ENCODE measurements around the gene CAMKMT. TPM values are rescaled to one million over a fixed set of nuclear protein-coding genes. Genes with fewer than 3 reads are reported as not detected.

The CAMKMT gene
- total and polyA plus RNA-seq, 2 experiments from 2014 or later = 26.5 to 29.5 TPM

DNA sequence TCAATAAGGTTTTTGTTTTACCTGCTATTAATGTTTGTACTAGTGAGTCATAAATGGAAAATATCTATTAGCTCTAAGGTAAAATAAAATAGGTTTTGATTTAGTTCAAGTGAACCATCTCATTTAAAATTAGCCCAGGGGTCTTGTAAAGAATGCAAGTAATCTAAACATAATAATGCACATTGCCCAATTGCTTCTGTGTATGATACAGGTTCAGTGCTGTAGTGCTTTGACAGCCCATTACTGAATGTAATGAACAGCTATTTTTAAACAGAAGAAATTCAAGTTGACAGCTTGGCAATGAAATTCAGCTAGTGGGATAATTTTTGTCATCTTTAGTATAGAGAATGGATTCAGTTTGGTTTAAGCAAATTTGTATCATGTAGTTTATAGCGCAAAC is 91.5 kb downstream of the CAMKMT start:
- Histone ChIP-seq H3K36me3 (ENCODE audit: insufficient read depth) (no peaks in the 10 kb centered on the region), H3K9me2 (ENCODE audit: insufficient read depth) (no peaks in the 10 kb centered on the region), H4K20me1 (replicated peaks; ENCODE audit: insufficient read depth) (no peaks in the 10 kb centered on the region), H2AFZ (no peak overlapping the region), H3K4me2 (no peak overlapping the region), H3K4me3 (no peak overlapping the region), H3K4me1 (ENCODE audit: insufficient read depth) (peaks cover 16% of the 10 kb centered on the region), H3K79me2 (replicated peaks; ENCODE audit: insufficient read depth) (no peaks in the 10 kb centered on the region), H3K27ac (ENCODE audit: low read depth) (no peak overlapping the region), H3F3A (replicated peaks; ENCODE audit: low read depth) (no peaks in the 10 kb centered on the region), H3K27me3 (ENCODE audit: insufficient read depth) (no peaks in the 10 kb centered on the region)
- no peaks in the 10 kb centered on the region for H3K27me3 Mint-ChIP-seq (ENCODE audit: insufficient read depth, low read depth, poor library complexity)
- TF ChIP-seq JUNB (IDR thresholded peaks at IDR 0.05; ENCODE audit: unreplicated experiment) (no peak), POLR2AphosphoS5 (IDR thresholded peaks at IDR 0.05; ENCODE audit: low read depth) (no peak)
- H3K36me3 Mint-ChIP-seq (ENCODE audit: low read depth) = no peaks in the 10 kb centered on the region; the same call in 2 of the 3 replicates
- H3K4me1 Mint-ChIP-seq = peaks cover 38% of the 10 kb centered on the region
- DNase-seq (ENCODE audit: low spot score) (no peak), ATAC-seq (no peak)
- no peak overlapping the region for H3K27ac Mint-ChIP-seq
- no peaks in the 10 kb centered on the region for H3K9me3 Mint-ChIP-seq
- no peak overlapping the region for H3K4me3 Mint-ChIP-seq

DNA sequence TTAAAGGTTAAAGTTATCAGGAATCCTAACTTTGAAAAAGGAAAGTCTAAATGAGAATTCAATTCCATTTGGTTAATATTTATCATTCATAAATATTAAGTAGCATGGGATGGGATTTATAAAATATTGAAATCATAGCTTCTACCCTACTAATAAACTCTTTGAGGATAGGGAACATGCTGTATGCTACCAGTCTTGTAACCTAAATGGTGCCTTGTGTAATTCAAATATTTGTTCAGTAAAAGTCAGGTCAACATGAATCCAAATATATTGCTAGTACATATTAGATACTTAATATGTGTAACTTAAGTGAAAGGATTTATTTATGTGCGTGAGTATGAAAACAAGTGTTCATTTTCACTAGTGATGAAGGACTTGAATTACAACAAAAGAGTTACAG is 94.1 kb downstream of the CAMKMT start:
- no peaks in the 10 kb centered on the region for H3K79me2 ChIP-seq (replicated peaks; ENCODE audit: insufficient read depth)
- no peak overlapping the region for H3K27ac ChIP-seq (ENCODE audit: low read depth)
- H2AFZ ChIP-seq = no peak overlapping the region
- no peak overlapping the region for H3K4me3 Mint-ChIP-seq
- H3K4me3 ChIP-seq = no peak overlapping the region
- ATAC-seq (no peak), DNase-seq (ENCODE audit: low spot score) (no peak)
- no peak overlapping the region for H3K4me2 ChIP-seq
- no peaks in the 10 kb centered on the region for H3K27me3 Mint-ChIP-seq (ENCODE audit: insufficient read depth, low read depth, poor library complexity)
- no peak overlapping the region for H3K27ac Mint-ChIP-seq
- no peaks in the 10 kb centered on the region; the same call in 1 of the 3 replicates for H3K36me3 Mint-ChIP-seq (ENCODE audit: low read depth)
- H3K27me3 ChIP-seq (ENCODE audit: insufficient read depth) = no peaks in the 10 kb centered on the region
- no peaks in the 10 kb centered on the region for H3K36me3 ChIP-seq (ENCODE audit: insufficient read depth)
- peaks cover 23% of the 10 kb centered on the region for H3K4me1 ChIP-seq (ENCODE audit: insufficient read depth)
- no peaks in the 10 kb centered on the region for H4K20me1 ChIP-seq (replicated peaks; ENCODE audit: insufficient read depth)
- no peak for TF ChIP-seq JUNB (IDR thresholded peaks at IDR 0.05; ENCODE audit: unreplicated experiment)
- TF ChIP-seq CTCF (conservative IDR thresholded peaks at IDR 0.05; ENCODE audit: low read depth in 2 of 2) = no peak
- TF ChIP-seq STAT1 (IDR thresholded peaks at IDR 0.05; ENCODE audit: unreplicated experiment) = no peak
- no peak for TF ChIP-seq CREB1 (CRISPR knock-in tag; IDR thresholded peaks at IDR 0.05; ENCODE audit: low read depth)
- peaks cover 33% of the 10 kb centered on the region for H3K4me1 Mint-ChIP-seq
- H3K9me3 Mint-ChIP-seq = no peaks in the 10 kb centered on the region
- H3F3A ChIP-seq (replicated peaks; ENCODE audit: low read depth) = no peaks in the 10 kb centered on the region
- no peaks in the 10 kb centered on the region for H3K9me2 ChIP-seq (ENCODE audit: insufficient read depth)

GRCh38 chr2:44456946-44457345 is 95.2 kb downstream of the CAMKMT start:
- H3K4me3 ChIP-seq = no peak overlapping the region
- H3K36me3 ChIP-seq (ENCODE audit: insufficient read depth) = no peaks in the 10 kb centered on the region
- H3K9me2 ChIP-seq (ENCODE audit: insufficient read depth) = no peaks in the 10 kb centered on the region
- Mint-ChIP-seq H3K27ac (no peak overlapping the region), H3K27me3 (ENCODE audit: insufficient read depth, low read depth, poor library complexity) (no peaks in the 10 kb centered on the region), H3K36me3 (ENCODE audit: low read depth) (no peaks in the 10 kb centered on the region; the same call in 1 of the 3 replicates), H3K9me3 (no peaks in the 10 kb centered on the region), H3K4me1 (peaks cover 36% of the 10 kb centered on the region), H3K4me3 (no peak overlapping the region)
- peaks cover 34% of the 10 kb centered on the region for H3K4me1 ChIP-seq (ENCODE audit: insufficient read depth)
- H3K4me2 ChIP-seq = no peak overlapping the region
- no peak for DNase-seq (ENCODE audit: low spot score)
- no peaks in the 10 kb centered on the region for H3K27me3 ChIP-seq (ENCODE audit: insufficient read depth)
- H4K20me1 ChIP-seq (replicated peaks; ENCODE audit: insufficient read depth) = no peaks in the 10 kb centered on the region
- no peak overlapping the region for H2AFZ ChIP-seq
- H3K79me2 ChIP-seq (replicated peaks; ENCODE audit: insufficient read depth) = no peaks in the 10 kb centered on the region
- no peak for ATAC-seq
- no peaks in the 10 kb centered on the region for H3F3A ChIP-seq (replicated peaks; ENCODE audit: low read depth)
- H3K27ac ChIP-seq (ENCODE audit: low read depth) = no peak overlapping the region
- TF ChIP-seq, protein P1, sequence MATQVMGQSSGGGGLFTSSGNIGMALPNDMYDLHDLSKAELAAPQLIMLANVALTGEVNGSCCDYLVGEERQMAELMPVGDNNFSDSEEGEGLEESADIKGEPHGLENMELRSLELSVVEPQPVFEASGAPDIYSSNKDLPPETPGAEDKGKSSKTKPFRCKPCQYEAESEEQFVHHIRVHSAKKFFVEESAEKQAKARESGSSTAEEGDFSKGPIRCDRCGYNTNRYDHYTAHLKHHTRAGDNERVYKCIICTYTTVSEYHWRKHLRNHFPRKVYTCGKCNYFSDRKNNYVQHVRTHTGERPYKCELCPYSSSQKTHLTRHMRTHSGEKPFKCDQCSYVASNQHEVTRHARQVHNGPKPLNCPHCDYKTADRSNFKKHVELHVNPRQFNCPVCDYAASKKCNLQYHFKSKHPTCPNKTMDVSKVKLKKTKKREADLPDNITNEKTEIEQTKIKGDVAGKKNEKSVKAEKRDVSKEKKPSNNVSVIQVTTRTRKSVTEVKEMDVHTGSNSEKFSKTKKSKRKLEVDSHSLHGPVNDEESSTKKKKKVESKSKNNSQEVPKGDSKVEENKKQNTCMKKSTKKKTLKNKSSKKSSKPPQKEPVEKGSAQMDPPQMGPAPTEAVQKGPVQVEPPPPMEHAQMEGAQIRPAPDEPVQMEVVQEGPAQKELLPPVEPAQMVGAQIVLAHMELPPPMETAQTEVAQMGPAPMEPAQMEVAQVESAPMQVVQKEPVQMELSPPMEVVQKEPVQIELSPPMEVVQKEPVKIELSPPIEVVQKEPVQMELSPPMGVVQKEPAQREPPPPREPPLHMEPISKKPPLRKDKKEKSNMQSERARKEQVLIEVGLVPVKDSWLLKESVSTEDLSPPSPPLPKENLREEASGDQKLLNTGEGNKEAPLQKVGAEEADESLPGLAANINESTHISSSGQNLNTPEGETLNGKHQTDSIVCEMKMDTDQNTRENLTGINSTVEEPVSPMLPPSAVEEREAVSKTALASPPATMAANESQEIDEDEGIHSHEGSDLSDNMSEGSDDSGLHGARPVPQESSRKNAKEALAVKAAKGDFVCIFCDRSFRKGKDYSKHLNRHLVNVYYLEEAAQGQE (IDR thresholded peaks at IDR 0.05; ENCODE audit: unreplicated experiment) = no peak
- TF ChIP-seq ZNF114 (CRISPR knock-in tag; IDR thresholded peaks at IDR 0.05) (no peak), STAT1 (IDR thresholded peaks at IDR 0.05; ENCODE audit: unreplicated experiment) (no peak)

Measured in GM23338 (cell line).